Neural progenitor cell (in vitro differentiated cells): Measurements from ENCODE around the gene RNF144B. TPM values are rescaled to one million over a fixed set of nuclear protein-coding genes. Genes with fewer than 3 reads are reported as not detected.
A peak's percentile ranks its signal among the peaks of the same experiment; 100 is the strongest.

Experiments used
- DNase-seq: peaks from one replicate; pipeline ENCODE4 v3.0.0-alpha.2; 2016; ENCODE audit warnings: low spot score
- H2AFZ ChIP-seq: fragments of 200-600 bp; sonication (generic); replicated peaks from 2 replicates; pipeline ENCODE4 v1.6.1; 2016; ENCODE audit warnings: antibody characterized with exemption
- H3F3A ChIP-seq: fragments of 200-600 bp; sonication (generic); 2 replicates; pipeline ENCODE4 v1.6.1; 2016; ENCODE audit warnings: antibody characterized with exemption, low read depth
- H3K27ac ChIP-seq: fragments of 200-600 bp; sonication (generic); 2 replicates; pipeline ENCODE4 v1.5.1; 2016; ENCODE audit warnings: mild to moderate bottlenecking
- H3K27me3 ChIP-seq: fragments of 200-600 bp; sonication (generic); 2 replicates; pipeline ENCODE4 v1.6.1; 2016; ENCODE audit warnings: mild to moderate bottlenecking, moderate library complexity
- H3K36me3 ChIP-seq: fragments of 200-600 bp; sonication (generic); 2 replicates; pipeline ENCODE4 v1.5.1; 2016
- H3K4me1 ChIP-seq: fragments of 200-600 bp; sonication (generic); 2 replicates; pipeline ENCODE4 v1.6.1; 2016; ENCODE audit warnings: mixed run types
- H3K4me2 ChIP-seq: fragments of 200-600 bp; sonication (generic); 2 replicates; pipeline ENCODE4 v1.6.1; 2016
- H3K4me3 ChIP-seq: fragments of 200-600 bp; sonication (generic); 2 replicates; pipeline ENCODE4 v1.5.1; 2016
- H3K79me2 ChIP-seq: fragments of 200-600 bp; sonication (generic); 2 replicates; pipeline ENCODE4 v1.6.1; 2016; ENCODE audit warnings: low read depth
- H3K9ac ChIP-seq: fragments of 200-600 bp; sonication (generic); 2 replicates; pipeline ENCODE4 v1.6.1; 2016
- H3K9me3 ChIP-seq: fragments of 200-600 bp; sonication (generic); 2 replicates; pipeline ENCODE4 v1.5.1; 2016; ENCODE audit warnings: low read depth
- H4K20me1 ChIP-seq: fragments of 200-600 bp; sonication (generic); 2 replicates; pipeline ENCODE4 v1.6.1; 2016; ENCODE audit warnings: low read depth
- H3K27ac Mint-ChIP-seq: 3 replicates; pipeline ENCODE4 v1.8.0; 2021; ENCODE audit warnings: mixed read lengths
- H3K27me3 Mint-ChIP-seq: 2 replicates; pipeline ENCODE4 v1.8.0; 2022; ENCODE audit warnings: low read depth, mild to moderate bottlenecking, inconsistent platforms, moderate library complexity, mixed read lengths; ENCODE audit not compliant: insufficient read depth
- H3K36me3 Mint-ChIP-seq: 3 replicates; pipeline ENCODE4 v1.8.0; 2021; ENCODE audit warnings: mixed read lengths
- H3K4me1 Mint-ChIP-seq: 3 replicates; pipeline ENCODE4 v1.8.0; 2021; ENCODE audit warnings: mixed read lengths
- H3K4me3 Mint-ChIP-seq: 3 replicates; pipeline ENCODE4 v1.8.0; 2021; ENCODE audit warnings: mild to moderate bottlenecking, moderate library complexity, mixed read lengths
- H3K9me3 Mint-ChIP-seq: 3 replicates; pipeline ENCODE4 v1.8.0; 2020; ENCODE audit warnings: mixed read lengths
- EZH2 ChIP-seq: fragments of 200-600 bp; sonication (generic); IDR thresholded peaks from 2 replicates; pipeline ENCODE4 v1.6.1; 2017; ENCODE audit warnings: antibody characterized with exemption, mild to moderate bottlenecking, moderate library complexity
- EZH2phosphoT487 ChIP-seq: fragments of 200-600 bp; sonication (generic); IDR thresholded peaks from 2 replicates; pipeline ENCODE4 v1.6.1; 2017; ENCODE audit warnings: antibody characterized with exemption
- total RNA-seq: library from RNA; depleted of rRNA; stranded (reverse); fragments of >200 nt; gene quantifications from 2 replicates; pipeline ENCODE4 v1.2.3, GENCODE V29; 2015; ENCODE audit warnings: low replicate concordance
- TF ChIP-seq, protein P1 (sequence below): fragments of 200-600 bp; sonication (generic); IDR thresholded peaks from 2 replicates; pipeline ENCODE4 v1.5.1; 2017; ENCODE audit warnings: antibody characterized with exemption, mild to moderate bottlenecking

Gene RNF144B
- total RNA-seq, 1 donor from 2014 or later, result 0.75 TPM

DNA sequence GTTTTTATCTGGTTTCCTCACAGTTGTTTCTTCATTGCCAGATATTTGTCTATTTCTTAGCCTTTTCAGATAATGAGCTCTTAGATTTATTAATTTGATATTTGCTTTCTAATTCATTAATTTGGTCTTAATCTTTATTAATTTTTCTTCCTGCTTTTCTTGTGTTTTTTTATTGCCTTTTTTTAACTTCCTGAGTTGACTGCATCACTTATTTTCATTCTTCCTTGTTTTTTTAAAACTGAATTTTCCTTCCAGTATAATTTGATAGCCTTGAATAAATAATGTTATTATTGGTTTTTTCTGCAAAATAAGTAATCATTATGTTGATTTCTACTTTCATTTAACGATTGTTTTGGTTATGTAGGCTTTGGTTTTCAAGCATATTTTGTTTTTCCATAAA is 91.5 kb downstream of the RNF144B start:
- Histone ChIP-seq H3F3A (no peaks in the 10 kb centered on the region), H3K4me3 (no peak overlapping the region), H3K9me3 (no peaks in the 10 kb centered on the region), H3K4me1 (peaks cover 6% of the 10 kb centered on the region), H2AFZ (no peak overlapping the region), H3K9ac (no peak overlapping the region), H4K20me1 (no peaks in the 10 kb centered on the region), H3K27ac (no peak overlapping the region), H3K27me3 (no peaks in the 10 kb centered on the region), H3K79me2 (no peaks in the 10 kb centered on the region), H3K36me3 (no peaks in the 10 kb centered on the region), H3K4me2 (no peak overlapping the region)
- H3K4me3 Mint-ChIP-seq, result no peak overlapping the region
- no peaks in the 10 kb centered on the region for H3K9me3 Mint-ChIP-seq
- no peak for TF ChIP-seq EZH2phosphoT487
- TF ChIP-seq, protein P1, sequence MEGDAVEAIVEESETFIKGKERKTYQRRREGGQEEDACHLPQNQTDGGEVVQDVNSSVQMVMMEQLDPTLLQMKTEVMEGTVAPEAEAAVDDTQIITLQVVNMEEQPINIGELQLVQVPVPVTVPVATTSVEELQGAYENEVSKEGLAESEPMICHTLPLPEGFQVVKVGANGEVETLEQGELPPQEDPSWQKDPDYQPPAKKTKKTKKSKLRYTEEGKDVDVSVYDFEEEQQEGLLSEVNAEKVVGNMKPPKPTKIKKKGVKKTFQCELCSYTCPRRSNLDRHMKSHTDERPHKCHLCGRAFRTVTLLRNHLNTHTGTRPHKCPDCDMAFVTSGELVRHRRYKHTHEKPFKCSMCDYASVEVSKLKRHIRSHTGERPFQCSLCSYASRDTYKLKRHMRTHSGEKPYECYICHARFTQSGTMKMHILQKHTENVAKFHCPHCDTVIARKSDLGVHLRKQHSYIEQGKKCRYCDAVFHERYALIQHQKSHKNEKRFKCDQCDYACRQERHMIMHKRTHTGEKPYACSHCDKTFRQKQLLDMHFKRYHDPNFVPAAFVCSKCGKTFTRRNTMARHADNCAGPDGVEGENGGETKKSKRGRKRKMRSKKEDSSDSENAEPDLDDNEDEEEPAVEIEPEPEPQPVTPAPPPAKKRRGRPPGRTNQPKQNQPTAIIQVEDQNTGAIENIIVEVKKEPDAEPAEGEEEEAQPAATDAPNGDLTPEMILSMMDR, result no peak
- no peak for TF ChIP-seq EZH2
- no peak for DNase-seq
- no peak overlapping the region for H3K27ac Mint-ChIP-seq
- H3K4me1 Mint-ChIP-seq, result peaks cover 2% of the 10 kb centered on the region
- no peaks in the 10 kb centered on the region for H3K27me3 Mint-ChIP-seq
- H3K36me3 Mint-ChIP-seq, result no peaks in the 10 kb centered on the region

DNA sequence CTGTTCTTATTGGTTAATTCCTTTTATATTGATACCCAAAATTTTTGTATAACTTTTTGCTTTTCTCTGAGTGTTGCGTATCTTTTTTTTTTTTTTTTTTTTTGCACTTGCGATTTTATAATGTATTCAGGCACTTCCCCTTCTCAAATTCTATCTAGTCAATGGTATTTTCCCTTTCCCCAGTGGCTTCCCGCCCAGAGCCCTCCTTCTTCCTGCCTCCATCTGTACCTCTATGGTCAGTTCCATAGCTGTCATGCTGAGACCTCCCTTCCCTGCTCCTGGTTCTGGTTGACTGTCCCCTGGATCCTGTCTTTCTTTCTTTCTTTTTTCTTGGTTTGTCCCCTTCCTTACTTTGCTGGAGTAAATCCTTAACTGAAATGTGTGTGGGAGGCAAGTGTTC is 94.7 kb downstream of the RNF144B start:
- Histone ChIP-seq H3K9ac (no peak overlapping the region), H3K4me1 (peaks cover 6% of the 10 kb centered on the region), H3K27ac (no peak overlapping the region), H4K20me1 (no peaks in the 10 kb centered on the region), H3K4me2 (no peak overlapping the region), H3K79me2 (no peaks in the 10 kb centered on the region), H3K4me3 (no peak overlapping the region), H3K27me3 (no peaks in the 10 kb centered on the region), H3F3A (no peaks in the 10 kb centered on the region), H3K36me3 (no peaks in the 10 kb centered on the region), H3K9me3 (no peaks in the 10 kb centered on the region), H2AFZ (peak overlapping the region; percentile 0)
- DNase-seq, result no peak
- Mint-ChIP-seq H3K27ac (no peak overlapping the region), H3K9me3 (no peaks in the 10 kb centered on the region), H3K27me3 (no peaks in the 10 kb centered on the region), H3K4me1 (peaks cover 2% of the 10 kb centered on the region), H3K4me3 (no peak overlapping the region), H3K36me3 (no peaks in the 10 kb centered on the region)
- no peak for TF ChIP-seq EZH2phosphoT487
- TF ChIP-seq, protein P1, result no peak
- no peak for TF ChIP-seq EZH2

DNA sequence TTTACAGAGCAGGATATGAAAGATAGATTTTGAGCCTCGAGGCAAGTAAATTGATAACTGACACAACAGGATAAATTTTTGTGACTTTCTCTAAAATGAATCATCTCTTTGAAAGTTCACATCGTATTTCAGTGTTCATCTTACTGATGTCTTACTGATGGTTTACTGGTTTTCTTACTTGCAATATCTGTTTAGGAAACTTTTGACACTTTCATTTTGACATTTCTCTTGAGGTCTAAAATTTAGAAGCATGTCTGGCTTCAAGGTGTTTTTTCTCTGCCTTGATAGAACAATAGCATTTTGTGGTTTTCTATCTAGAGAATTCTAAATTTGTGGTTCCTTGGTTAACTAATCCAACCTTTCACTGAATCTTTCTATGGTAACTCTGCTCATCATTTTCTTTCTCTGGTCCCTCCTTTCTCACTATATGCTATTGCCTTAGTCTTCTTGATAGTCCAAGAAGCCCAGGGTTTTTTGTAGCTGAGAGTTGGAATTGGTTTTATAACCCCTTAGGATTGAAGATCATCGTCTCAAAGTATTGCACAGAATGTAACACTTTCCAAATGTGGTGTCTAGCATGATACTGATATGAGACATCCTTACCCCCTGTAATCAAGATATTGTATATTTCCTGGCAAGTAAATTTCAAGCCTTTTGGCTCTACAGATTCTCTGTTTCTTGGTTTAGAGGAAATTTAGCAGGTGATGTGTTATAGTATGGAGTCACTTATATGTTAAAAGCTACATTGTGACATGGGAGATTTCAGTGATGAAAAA is 98.7 kb downstream of the RNF144B start:
- H3K36me3 Mint-ChIP-seq, result no peaks in the 10 kb centered on the region
- H3K4me2 ChIP-seq, result no peak overlapping the region
- H2AFZ ChIP-seq, result no peak overlapping the region
- no peak overlapping the region for H3K4me3 Mint-ChIP-seq
- no peaks in the 10 kb centered on the region for H3K79me2 ChIP-seq
- H3K27ac ChIP-seq, result no peak overlapping the region
- TF ChIP-seq, protein P1, result no peak
- TF ChIP-seq EZH2phosphoT487 (no peak), EZH2 (no peak)
- DNase-seq, result no peak
- no peak overlapping the region for H3K27ac Mint-ChIP-seq
- H3K36me3 ChIP-seq, result no peaks in the 10 kb centered on the region
- no peak overlapping the region for H3K4me3 ChIP-seq
- H3K27me3 Mint-ChIP-seq, result no peaks in the 10 kb centered on the region
- no peak overlapping the region for H3K9ac ChIP-seq
- no peaks in the 10 kb centered on the region for H3K27me3 ChIP-seq
- H3F3A ChIP-seq, result no peaks in the 10 kb centered on the region
- no peaks in the 10 kb centered on the region for H3K9me3 Mint-ChIP-seq
- no peaks in the 10 kb centered on the region for H3K4me1 ChIP-seq
- H3K4me1 Mint-ChIP-seq, result peaks cover 11% of the 10 kb centered on the region
- no peaks in the 10 kb centered on the region for H4K20me1 ChIP-seq
- H3K9me3 ChIP-seq, result no peaks in the 10 kb centered on the region
